ENCODE results near the gene COPS9. TPM values are rescaled to one million over a fixed set of nuclear protein-coding genes. Genes with fewer than 3 reads are reported as not detected.

The COPS9 gene
- total and polyA plus RNA-seq, 12 donors, result 63.7 to 469 (median 152) TPM

DNA sequence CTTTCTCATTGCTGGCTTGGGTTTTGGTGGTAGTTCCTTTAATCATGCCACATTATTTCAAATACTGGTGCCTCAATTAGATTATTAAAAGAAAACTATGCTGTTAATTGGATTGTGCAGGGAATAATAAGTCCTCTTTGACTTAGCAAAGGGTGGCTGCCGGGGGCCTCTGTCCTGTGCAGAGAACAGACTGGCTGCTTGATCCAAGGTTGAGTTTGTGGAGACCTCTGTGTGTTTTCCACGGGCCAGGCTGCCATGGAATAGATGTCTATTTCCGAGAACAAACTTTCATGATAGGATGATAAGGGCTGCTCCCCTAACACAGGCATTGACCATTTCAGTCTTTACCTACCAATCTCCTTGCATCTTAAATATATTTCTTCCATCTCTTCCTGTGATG lies 34.8 kb upstream of the COPS9 start:
- Histone ChIP-seq H3K4me1 (replicated peaks in 1 of 2) (no peaks in the 10 kb centered on the region), H3K4me3 (no peak overlapping the region)

DNA sequence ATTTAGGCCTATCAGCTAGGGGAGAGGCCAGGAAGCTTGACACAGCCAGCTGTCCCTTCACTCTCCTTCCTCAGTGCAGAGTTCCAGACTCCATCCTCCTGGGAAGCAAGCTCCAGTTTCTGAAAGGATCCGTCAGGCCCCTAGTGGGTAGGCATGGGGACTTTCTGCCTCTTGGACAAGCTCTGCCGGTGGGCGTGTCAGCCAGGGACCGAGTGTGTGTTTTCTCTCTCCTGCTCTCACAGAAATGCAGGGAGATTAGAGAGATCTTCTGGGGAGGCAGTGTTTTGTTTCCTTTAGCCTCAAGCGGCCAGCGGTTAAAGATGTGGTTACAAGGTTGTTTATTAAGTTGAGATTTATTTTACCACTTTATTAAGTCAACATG lies 34.2 kb upstream of the COPS9 start:
- 58 to 76% (median 65%) methylated on average over 6 of the region's 6 CpGs for WGBS, 4 donors
- H3K36me3 ChIP-seq (replicated peaks in 1 of 2), result no peaks in the 10 kb centered on the region
- no peak overlapping the region for H3K4me3 ChIP-seq
- TF ChIP-seq POLR2A (IDR thresholded peaks at IDR 0.05), result no peak
- TF ChIP-seq, protein P1, sequence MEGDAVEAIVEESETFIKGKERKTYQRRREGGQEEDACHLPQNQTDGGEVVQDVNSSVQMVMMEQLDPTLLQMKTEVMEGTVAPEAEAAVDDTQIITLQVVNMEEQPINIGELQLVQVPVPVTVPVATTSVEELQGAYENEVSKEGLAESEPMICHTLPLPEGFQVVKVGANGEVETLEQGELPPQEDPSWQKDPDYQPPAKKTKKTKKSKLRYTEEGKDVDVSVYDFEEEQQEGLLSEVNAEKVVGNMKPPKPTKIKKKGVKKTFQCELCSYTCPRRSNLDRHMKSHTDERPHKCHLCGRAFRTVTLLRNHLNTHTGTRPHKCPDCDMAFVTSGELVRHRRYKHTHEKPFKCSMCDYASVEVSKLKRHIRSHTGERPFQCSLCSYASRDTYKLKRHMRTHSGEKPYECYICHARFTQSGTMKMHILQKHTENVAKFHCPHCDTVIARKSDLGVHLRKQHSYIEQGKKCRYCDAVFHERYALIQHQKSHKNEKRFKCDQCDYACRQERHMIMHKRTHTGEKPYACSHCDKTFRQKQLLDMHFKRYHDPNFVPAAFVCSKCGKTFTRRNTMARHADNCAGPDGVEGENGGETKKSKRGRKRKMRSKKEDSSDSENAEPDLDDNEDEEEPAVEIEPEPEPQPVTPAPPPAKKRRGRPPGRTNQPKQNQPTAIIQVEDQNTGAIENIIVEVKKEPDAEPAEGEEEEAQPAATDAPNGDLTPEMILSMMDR (IDR thresholded peaks at IDR 0.05), result no peak
- no peak for DNase-seq
- H3K4me1 ChIP-seq (replicated peaks in 1 of 2), result no peaks in the 10 kb centered on the region
- intact Hi-C loops (cut with DNase I), result no loop called here
- no peaks in the 10 kb centered on the region for H3K9me3 ChIP-seq (replicated peaks in 1 of 3)
- H3K27ac ChIP-seq, result no peak overlapping the region
- H3K27me3 ChIP-seq, result peaks cover 4% of the 10 kb centered on the region

More for the DNA sequence above, 34.8 kb upstream of the COPS9 start:
- Histone ChIP-seq H3K9me3 (replicated peaks in 1 of 3) (no peaks in the 10 kb centered on the region), H3K27ac (no peak overlapping the region), H3K27me3 (peaks cover 8% of the 10 kb centered on the region), H3K36me3 (replicated peaks in 1 of 2) (no peaks in the 10 kb centered on the region)
- DNase-seq, result no peak
- 54 to 85% (median 67%) methylated on average over 3 of the region's 3 CpGs for WGBS, 4 donors
- TF ChIP-seq, protein P1 (IDR thresholded peaks at IDR 0.05), result no peak
- no peak for TF ChIP-seq POLR2A (IDR thresholded peaks at IDR 0.05)
- intact Hi-C loops (cut with DNase I), result no loop called here

DNA sequence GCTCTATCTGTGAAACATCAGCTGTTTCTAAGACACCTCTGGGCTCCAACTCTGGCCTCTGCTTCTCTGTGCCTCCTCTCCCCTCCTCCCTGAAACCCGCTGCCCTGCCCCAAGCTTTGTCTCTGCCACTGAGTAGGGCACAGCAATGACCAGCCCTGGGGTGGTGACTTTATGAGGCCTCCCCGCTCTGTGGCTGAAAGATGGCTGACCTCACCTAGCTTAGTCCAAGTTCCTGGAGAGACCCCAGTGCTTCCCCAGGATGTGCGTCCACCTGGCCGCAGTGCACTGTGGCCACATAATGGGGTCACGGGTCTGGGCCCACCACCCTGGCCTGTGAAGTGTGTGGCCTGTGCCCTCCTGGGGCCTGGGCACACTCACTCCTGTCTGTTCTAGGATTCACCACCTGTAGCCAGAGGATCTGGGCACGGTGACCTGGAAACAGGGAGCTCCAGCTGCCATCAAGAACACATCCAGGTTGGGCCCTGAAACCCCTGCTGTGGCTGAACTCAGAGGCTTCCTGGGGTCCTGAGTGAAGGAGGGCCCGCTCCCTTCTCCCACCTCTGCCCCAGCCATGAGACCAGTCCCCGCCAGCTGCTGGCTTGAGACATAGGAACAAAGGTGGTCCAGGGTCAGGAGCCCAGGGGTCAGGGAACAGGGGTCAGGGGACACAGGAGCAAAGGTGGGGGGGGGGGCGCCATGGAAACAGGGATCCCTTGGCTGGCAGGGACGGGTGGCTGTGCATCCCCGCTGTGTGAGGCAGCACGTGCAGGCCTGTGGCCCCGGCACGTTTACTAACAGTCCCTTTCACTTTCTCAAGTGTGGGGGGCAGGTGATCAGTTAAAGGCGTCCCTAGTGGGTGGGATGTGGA lies 33.6 kb upstream of the COPS9 start:
- WGBS, 4 donors, result 82 to 91% (median 88%) methylated on average over 6 to 15 of the region's 15 CpGs
- DNase-seq, result no peak
- Histone ChIP-seq H3K27ac (no peak overlapping the region), H3K9me3 (replicated peaks in 1 of 3) (no peaks in the 10 kb centered on the region), H3K4me3 (no peak overlapping the region), H3K36me3 (replicated peaks in 1 of 2) (no peaks in the 10 kb centered on the region), H3K27me3 (peaks cover 4% of the 10 kb centered on the region), H3K4me1 (replicated peaks in 1 of 2) (no peaks in the 10 kb centered on the region)
- intact Hi-C loops (cut with DNase I), result no loop called here
- TF ChIP-seq, protein P1 (IDR thresholded peaks at IDR 0.05), result no peak
- TF ChIP-seq POLR2A (IDR thresholded peaks at IDR 0.05), result no peak

DNA sequence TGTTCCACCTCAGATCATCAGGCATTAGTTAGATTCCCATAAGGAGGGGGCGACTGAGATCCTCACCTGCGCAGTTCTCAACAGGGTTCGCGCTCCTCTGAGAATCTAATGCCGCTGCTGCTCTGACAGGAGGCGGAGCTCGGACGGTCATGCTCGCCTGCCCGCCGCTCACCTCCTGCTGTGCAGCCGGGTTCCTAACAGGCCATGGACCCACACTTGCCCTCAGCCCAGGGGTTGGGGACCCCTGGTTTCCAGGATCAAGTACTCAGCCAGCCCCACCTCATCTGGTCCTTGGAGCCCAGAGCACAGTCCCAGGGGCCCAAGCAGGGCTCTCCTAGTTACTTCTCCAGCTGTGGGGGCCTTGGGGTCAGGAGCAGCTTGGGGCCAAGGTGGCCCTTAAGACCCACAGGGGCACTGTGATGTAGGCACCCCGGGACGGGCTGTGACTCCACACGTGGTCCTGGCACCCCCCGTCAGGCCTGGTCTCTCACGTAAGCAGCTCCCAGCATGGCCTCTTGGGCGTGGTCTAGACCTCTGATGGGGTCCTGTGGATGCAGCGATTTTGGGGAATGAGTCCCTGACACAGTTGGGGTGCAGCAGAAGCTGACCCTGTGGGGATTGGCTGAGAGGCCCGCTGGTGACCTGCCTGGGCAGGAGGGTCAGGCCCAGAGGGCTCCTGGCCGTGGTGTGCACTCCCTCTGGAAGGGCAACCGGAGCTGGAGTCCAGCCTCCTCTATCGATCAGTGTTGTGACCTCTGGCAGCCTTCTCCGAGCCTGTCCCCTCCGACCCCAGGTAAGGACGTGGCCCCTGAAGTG lies 32.6 kb upstream of the COPS9 start:
- WGBS, 4 donors, result 86 to 93% (median 93%) methylated on average over 12 to 26 of the region's 26 CpGs
- H3K4me3 ChIP-seq, result no peak overlapping the region
- H3K27ac ChIP-seq, result no peak overlapping the region
- no peak for DNase-seq
- peaks cover 2% of the 10 kb centered on the region for H3K27me3 ChIP-seq
- H3K4me1 ChIP-seq (replicated peaks in 1 of 2), result no peaks in the 10 kb centered on the region
- no peaks in the 10 kb centered on the region for H3K36me3 ChIP-seq (replicated peaks in 1 of 2)
- intact Hi-C loops (cut with DNase I), result no loop called here
- no peak for TF ChIP-seq POLR2A (IDR thresholded peaks at IDR 0.05)
- TF ChIP-seq, protein P1 (IDR thresholded peaks at IDR 0.05), result no peak
- no peaks in the 10 kb centered on the region for H3K9me3 ChIP-seq (replicated peaks in 1 of 3)
